Measurements from ENCODE around the gene LRP1B.

Gene LRP1B

GRCh38 chr2:141440072-141440635 lies 690.7 kb downstream of the LRP1B start:
- DNase-seq (ENCODE audit: low read depth in 2 of 2), result no peak

GRCh38 chr2:141439524-141439923 lies 691.3 kb downstream of the LRP1B start:
- DNase-seq (ENCODE audit: low read depth in 2 of 2), result no peak

GRCh38 chr2:141438536-141438935 lies 692.3 kb downstream of the LRP1B start:
- DNase-seq (ENCODE audit: low read depth in 2 of 2), result no peak

- no peak for DNase-seq (ENCODE audit: low read depth in 2 of 2)
Observed at GRCh38 chr2:141437521-141437920, 693.3 kb downstream of the LRP1B start.

GRCh38 chr2:141423124-141423523 lies 707.7 kb downstream of the LRP1B start:
- DNase-seq (ENCODE audit: low read depth in 2 of 2), result no peak

- no peak for DNase-seq (ENCODE audit: low read depth in 2 of 2)
Observed at GRCh38 chr2:141417246-141417797, 713.5 kb downstream of the LRP1B start.

GRCh38 chr2:141411419-141411818 lies 719.4 kb downstream of the LRP1B start:
- no peak for DNase-seq (ENCODE audit: low read depth in 2 of 2)

GRCh38 chr2:141399270-141399669 lies 731.5 kb downstream of the LRP1B start:
- no peak for DNase-seq (ENCODE audit: low read depth in 2 of 2)

- DNase-seq (ENCODE audit: low read depth in 2 of 2), result no peak
Observed at GRCh38 chr2:141393214-141393545, 737.6 kb downstream of the LRP1B start.

- DNase-seq (ENCODE audit: low read depth in 2 of 2), result no peak
Observed at GRCh38 chr2:141392517-141393213, 738.2 kb downstream of the LRP1B start.

- DNase-seq (ENCODE audit: low read depth in 2 of 2), result no peak
Observed at GRCh38 chr2:141386168-141386567, 744.6 kb downstream of the LRP1B start.

GRCh38 chr2:141384676-141385075 lies 746.1 kb downstream of the LRP1B start:
- no peak for DNase-seq (ENCODE audit: low read depth in 2 of 2)

GRCh38 chr2:141381946-141382345 lies 748.9 kb downstream of the LRP1B start:
- no peak for DNase-seq (ENCODE audit: low read depth in 2 of 2)

GRCh38 chr2:141380008-141380979 lies 750.5 kb downstream of the LRP1B start:
- no peak for DNase-seq (ENCODE audit: low read depth in 2 of 2)

- DNase-seq (ENCODE audit: low read depth in 2 of 2), result no peak
Observed at GRCh38 chr2:141364821-141365220, 766.0 kb downstream of the LRP1B start.

- DNase-seq (ENCODE audit: low read depth in 2 of 2), result no peak
Observed at GRCh38 chr2:141362311-141362710, 768.5 kb downstream of the LRP1B start.

- DNase-seq (ENCODE audit: low read depth in 2 of 2), result no peak
Observed at GRCh38 chr2:141348481-141348880, 782.3 kb downstream of the LRP1B start.

GRCh38 chr2:141341444-141341843 lies 789.4 kb downstream of the LRP1B start:
- no peak for DNase-seq (ENCODE audit: low read depth in 2 of 2)

GRCh38 chr2:141331127-141331526 lies 799.7 kb downstream of the LRP1B start:
- no peak for DNase-seq (ENCODE audit: low read depth in 2 of 2)

- DNase-seq (ENCODE audit: low read depth in 2 of 2), result no peak
Observed at GRCh38 chr2:141329964-141330363, 800.9 kb downstream of the LRP1B start.

- DNase-seq (ENCODE audit: low read depth in 2 of 2), result no peak
Observed at GRCh38 chr2:141323571-141323970, 807.2 kb downstream of the LRP1B start.

GRCh38 chr2:141317986-141318385 lies 812.8 kb downstream of the LRP1B start:
- no peak for DNase-seq (ENCODE audit: low read depth in 2 of 2)
